GM12878 (cell line): ENCODE measurements around the gene HAUS7. TPM values are rescaled to one million over a fixed set of nuclear protein-coding genes. Genes with fewer than 3 reads are reported as not detected.

Experiments used
- FOXK2 ChIP-seq: fragments of 450-650 bp; IDR thresholded peaks from 2 replicates; pipeline ENCODE4 v1.6.1; 2017; ENCODE audit warnings: mild to moderate bottlenecking, moderate library complexity
- GABPA ChIP-seq: IDR thresholded peaks from 2 replicates; pipeline ENCODE4 v1.6.1; 2014; ENCODE audit warnings: antibody characterized with exemption, low read depth, mild to moderate bottlenecking, inconsistent platforms
- HDGF ChIP-seq: fragments of 450-650 bp; IDR thresholded peaks from 2 replicates; pipeline ENCODE4 v1.6.1; 2016; ENCODE audit warnings: antibody characterized with exemption
- IRF4 ChIP-seq: IDR thresholded peaks from 2 replicates; pipeline ENCODE4 v1.6.1; 2011; ENCODE audit warnings: low read depth, low read length
- MYB ChIP-seq: fragments of 150-350 bp; IDR thresholded peaks from 2 replicates; pipeline ENCODE4 v1.6.1; 2014; ENCODE audit warnings: mild to moderate bottlenecking, low read depth, low read length, borderline replicate concordance
- PBX3 ChIP-seq: IDR thresholded peaks from 2 replicates; pipeline ENCODE4 v1.6.1; 2011; ENCODE audit warnings: mild to moderate bottlenecking, low read depth, low read length, moderate library complexity; ENCODE audit not compliant: insufficient replicate concordance
- POLR2AphosphoS2 ChIP-seq: IDR thresholded peaks from 2 replicates; pipeline ENCODE4 v1.6.1; 2011; ENCODE audit warnings: low read depth, mild to moderate bottlenecking, low read length, improper control_type of control experiment, moderate library complexity
- SREBF1 ChIP-seq: IDR thresholded peaks from 2 replicates; pipeline ENCODE4 v1.6.1; 2012; ENCODE audit warnings: mild to moderate bottlenecking, low read length
- TAF1 ChIP-seq: IDR thresholded peaks from 2 replicates; pipeline ENCODE4 v1.6.1; 2011; ENCODE audit warnings: mild to moderate bottlenecking, low read depth, low read length, borderline replicate concordance
- ZBTB4 ChIP-seq: fragments of 450-650 bp; formaldehyde crosslinking; IDR thresholded peaks from 2 replicates; pipeline ENCODE4 v1.4.0; 2022; ENCODE audit warnings: mild to moderate bottlenecking, moderate library complexity
- ZNF207 ChIP-seq: fragments of 450-650 bp; IDR thresholded peaks from 2 replicates; pipeline ENCODE4 v1.6.1; 2014; ENCODE audit warnings: antibody characterized with exemption, mild to moderate bottlenecking, borderline replicate concordance
- polyA plus RNA-seq, 11 experiments: library from polyadenylated mRNA; depleted of rRNA in 4 of 11; unstranded in 6 of 11; stranded (reverse) in 5 of 11; fragments of >200 nt; fragmentation: Nextera tagmentation in 4 of 11; fragmentation: Illumina TruSeq in 1 of 11; extraction: Ambion mirVana in 4 of 11; extraction: Trizol in 1 of 11; gene quantifications; 1 replicate in 1 of 11; 2 replicates in 10 of 11; pipeline versions ENCODE4 v1.2.1 to v1.2.3, GENCODE V29; 2011 to 2016; ENCODE audit warnings: inconsistent platforms in 2 of 11, missing spikeins in 2 of 11, low read depth in 1 of 11
- total RNA-seq, 4 experiments: library from RNA; depleted of rRNA in 3 of 4; stranded (reverse); fragments of >200 nt in 3 of 4; fragmentation: Illumina TruSeq in 1 of 4; extraction: Trizol in 1 of 4; gene quantifications; 2 replicates each; pipeline versions ENCODE4 v1.2.1 to v1.2.3, GENCODE V29; 2013 to 2021

Gene HAUS7
- total and polyA plus RNA-seq, 10 of the 15 experiments (the other 5 are each of a cell fraction or from before 2014, with no cell fraction given) = 6.7 to 63.3 (median 24.1) TPM

DNA sequence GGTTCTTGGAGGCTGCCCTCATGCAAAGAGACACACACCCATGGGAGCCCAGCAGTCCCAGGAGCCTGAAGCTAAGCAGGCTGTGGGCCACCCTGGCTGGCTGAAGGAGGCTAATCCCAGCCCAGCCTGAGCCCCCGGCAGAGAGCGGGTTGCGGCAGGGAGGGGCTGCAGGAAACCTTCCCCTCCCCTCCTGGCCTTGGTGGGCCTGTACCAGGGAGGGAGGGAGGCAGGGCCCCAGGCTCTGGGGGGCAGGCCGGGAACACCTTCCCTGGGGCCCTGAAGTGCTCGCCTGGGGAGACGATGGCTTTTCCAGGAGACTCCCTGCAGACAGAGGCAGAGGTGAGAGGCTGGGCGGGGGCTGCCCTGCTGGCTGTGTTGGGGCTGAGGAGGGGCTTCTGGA, 28.1 kb upstream of the HAUS7 start (continued):
- no peak for TF ChIP-seq GABPA
- TF ChIP-seq ZNF207 = no peak
- no peak for TF ChIP-seq FOXK2
- no peak for TF ChIP-seq SREBF1
- no peak for TF ChIP-seq POLR2AphosphoS2
- TF ChIP-seq MYB = no peak
- TF ChIP-seq HDGF = no peak
- TF ChIP-seq PBX3 = no peak
- TF ChIP-seq TAF1 = no peak
- TF ChIP-seq ZBTB4 (CRISPR knock-in tag) = no peak
- TF ChIP-seq IRF4 = no peak
